ENCODE data around the gene C16orf74. TPM values are rescaled to one million over a fixed set of nuclear protein-coding genes. Genes with fewer than 3 reads are reported as not detected.

C16orf74 gene
- total and polyA plus RNA-seq, 12 donors, result 0.16 to 3.2 (median 0.46) TPM; not detected in 1

- 91 to 95% (median 94%) methylated on average over 11 to 12 of the region's 12 CpGs for WGBS, 4 donors
- peaks cover 0 to 99% of the 10 kb centered on the region in 2 donors for H3K36me3 ChIP-seq (replicated peaks in 1 of 2)
- H3K27me3 ChIP-seq, result no peaks in the 10 kb centered on the region
- peak in 1 of 7 donors; percentile 10 for DNase-seq
- H3K4me3 ChIP-seq, result no peak overlapping the region
- H3K27ac ChIP-seq, result no peak overlapping the region
- intact Hi-C loops (cut with DNase I), result no loop called here
- no peaks in the 10 kb centered on the region for H3K9me3 ChIP-seq (replicated peaks in 1 of 3)
- TF ChIP-seq POLR2A (IDR thresholded peaks at IDR 0.05), result no peak
- TF ChIP-seq, protein P1, sequence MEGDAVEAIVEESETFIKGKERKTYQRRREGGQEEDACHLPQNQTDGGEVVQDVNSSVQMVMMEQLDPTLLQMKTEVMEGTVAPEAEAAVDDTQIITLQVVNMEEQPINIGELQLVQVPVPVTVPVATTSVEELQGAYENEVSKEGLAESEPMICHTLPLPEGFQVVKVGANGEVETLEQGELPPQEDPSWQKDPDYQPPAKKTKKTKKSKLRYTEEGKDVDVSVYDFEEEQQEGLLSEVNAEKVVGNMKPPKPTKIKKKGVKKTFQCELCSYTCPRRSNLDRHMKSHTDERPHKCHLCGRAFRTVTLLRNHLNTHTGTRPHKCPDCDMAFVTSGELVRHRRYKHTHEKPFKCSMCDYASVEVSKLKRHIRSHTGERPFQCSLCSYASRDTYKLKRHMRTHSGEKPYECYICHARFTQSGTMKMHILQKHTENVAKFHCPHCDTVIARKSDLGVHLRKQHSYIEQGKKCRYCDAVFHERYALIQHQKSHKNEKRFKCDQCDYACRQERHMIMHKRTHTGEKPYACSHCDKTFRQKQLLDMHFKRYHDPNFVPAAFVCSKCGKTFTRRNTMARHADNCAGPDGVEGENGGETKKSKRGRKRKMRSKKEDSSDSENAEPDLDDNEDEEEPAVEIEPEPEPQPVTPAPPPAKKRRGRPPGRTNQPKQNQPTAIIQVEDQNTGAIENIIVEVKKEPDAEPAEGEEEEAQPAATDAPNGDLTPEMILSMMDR (IDR thresholded peaks at IDR 0.05), result no peak
- peaks cover 0 to 5% of the 10 kb centered on the region in 2 donors for H3K4me1 ChIP-seq (replicated peaks in 1 of 2)
Measured at GRCh38 chr16:85665373-85665740, 85.5 kb downstream of the C16orf74 start.

GRCh38 chr16:85664580-85665372, 86.1 kb downstream of the C16orf74 start:
- Histone ChIP-seq H3K27me3 (no peaks in the 10 kb centered on the region), H3K4me3 (no peak overlapping the region), H3K36me3 (replicated peaks in 1 of 2) (peaks cover 0 to 93% of the 10 kb centered on the region in 2 donors), H3K4me1 (replicated peaks in 1 of 2) (peaks cover 4 to 9% of the 10 kb centered on the region in 2 donors), H3K27ac (peak overlapping the region in 1 of 5 donors; percentile 52), H3K9me3 (replicated peaks in 1 of 3) (no peaks in the 10 kb centered on the region)
- peak in 1 of 7 donors; percentile 12 for DNase-seq
- TF ChIP-seq, protein P1 (IDR thresholded peaks at IDR 0.05), result no peak
- no peak for TF ChIP-seq POLR2A (IDR thresholded peaks at IDR 0.05)
- 79 to 94% (median 92%) methylated on average over 26 to 27 of the region's 27 CpGs for WGBS, 4 donors
- intact Hi-C loops (cut with DNase I), result loop anchor here in 1 of 2 donors (5.0 kb wide), 1 partner anchor 53 kb away; no protein-coding TSS in a partner anchor

DNA sequence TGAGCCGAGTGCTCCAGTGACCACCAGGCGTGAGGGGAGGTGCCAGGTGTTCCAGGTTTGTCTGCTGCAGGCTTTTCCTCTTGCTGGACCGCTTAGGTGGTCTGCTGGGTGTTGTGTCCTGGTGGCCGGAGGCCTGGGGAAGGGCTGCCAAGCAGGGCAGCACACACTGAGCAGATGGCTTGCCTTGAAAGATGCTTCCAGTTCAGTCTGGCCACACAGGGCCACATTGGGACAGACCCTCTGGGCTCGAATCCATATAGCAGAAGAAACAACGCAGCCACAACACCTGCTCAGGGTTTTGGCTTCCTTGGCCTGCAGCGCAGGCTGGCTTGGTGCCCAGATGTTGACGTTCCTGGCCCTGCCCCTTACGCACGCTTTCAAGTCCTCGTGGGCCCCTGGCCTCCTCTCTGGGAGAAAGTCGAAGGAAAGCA, 87.0 kb downstream of the C16orf74 start:
- TF ChIP-seq, protein P1 (IDR thresholded peaks at IDR 0.05), result no peak
- TF ChIP-seq POLR2A (IDR thresholded peaks at IDR 0.05), result no peak
- peaks cover 0 to 90% of the 10 kb centered on the region in 2 donors for H3K36me3 ChIP-seq (replicated peaks in 1 of 2)
- 54 to 65% (median 61%) methylated on average over 12 of the region's 12 CpGs for WGBS, 4 donors
- H3K4me1 ChIP-seq (replicated peaks in 1 of 2), result peaks cover 4 to 15% of the 10 kb centered on the region in 2 donors
- H3K27me3 ChIP-seq, result no peaks in the 10 kb centered on the region
- no peaks in the 10 kb centered on the region for H3K9me3 ChIP-seq (replicated peaks in 1 of 3)
- DNase-seq, result peak; percentile 50 to 88 (median 72)
- intact Hi-C loops (cut with DNase I), result loop anchor here in 1 of 2 donors (5.0 kb wide), 1 partner anchor 53 kb away; no protein-coding TSS in a partner anchor
- peak overlapping the region in 2 of 5 donors; percentile 40 to 52 for H3K27ac ChIP-seq
- no peak overlapping the region for H3K4me3 ChIP-seq

GRCh38 chr16:85662976-85663830, 87.7 kb downstream of the C16orf74 start:
- intact Hi-C loops (cut with DNase I), result loop anchor here in 1 of 2 donors (5.0 kb wide), 1 partner anchor 54 kb away; no protein-coding TSS in a partner anchor
- no peak for TF ChIP-seq POLR2A (IDR thresholded peaks at IDR 0.05)
- TF ChIP-seq, protein P1 (IDR thresholded peaks at IDR 0.05), result no peak
- Histone ChIP-seq H3K27ac (peak overlapping the region in 2 of 5 donors; percentile 40 to 52), H3K4me3 (no peak overlapping the region), H3K9me3 (replicated peaks in 1 of 3) (no peaks in the 10 kb centered on the region), H3K4me1 (replicated peaks in 1 of 2) (peaks cover 4 to 15% of the 10 kb centered on the region in 2 donors), H3K36me3 (replicated peaks in 1 of 2) (peaks cover 0 to 90% of the 10 kb centered on the region in 2 donors), H3K27me3 (no peaks in the 10 kb centered on the region)
- 92 to 93% (median 93%) methylated on average over 36 to 38 of the region's 38 CpGs for WGBS, 4 donors
- no peak for DNase-seq
